ENCODE results near the gene TMEM259. TPM values are rescaled to one million over a fixed set of nuclear protein-coding genes. Genes with fewer than 3 reads are reported as not detected.

Gene TMEM259
- total RNA-seq, 2 experiments from 2014 or later = 172 to 212 TPM

DNA sequence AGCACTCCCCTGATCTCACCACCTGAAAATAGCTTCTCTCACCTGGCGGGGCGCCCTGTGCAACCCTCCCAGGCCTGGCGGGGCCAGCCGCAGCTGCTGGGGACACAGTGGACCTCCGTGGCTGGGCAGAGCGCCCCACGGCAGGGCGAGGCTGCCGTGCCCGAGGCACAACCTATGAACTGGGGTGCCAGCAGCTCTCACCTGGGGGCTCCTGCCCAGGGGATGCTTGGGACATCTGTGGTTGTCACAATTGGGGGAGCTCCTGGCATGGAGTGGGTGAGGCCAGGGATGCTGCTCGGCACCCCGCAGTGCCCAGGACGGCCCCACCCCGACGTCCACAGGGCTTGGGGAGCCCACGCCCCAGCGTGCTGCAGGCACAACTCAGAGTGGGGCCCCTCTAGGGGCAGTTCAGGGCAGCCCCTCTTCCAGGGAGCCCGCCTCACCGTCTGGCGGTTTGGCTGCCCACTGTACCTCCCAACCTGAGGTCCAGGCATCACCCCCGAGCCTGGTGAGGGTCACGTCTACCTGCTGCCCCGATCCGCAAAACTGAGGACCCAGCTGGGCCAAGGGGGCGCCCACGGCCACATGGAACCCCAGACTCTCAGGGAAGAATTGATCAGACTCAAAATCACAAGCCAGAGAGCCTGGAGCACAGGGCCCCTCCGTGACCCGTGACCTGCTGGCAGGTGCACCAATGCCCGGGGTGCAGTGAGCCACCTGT is 5.7 kb downstream of the TMEM259 start:
- H3K27me3 Mint-ChIP-seq = no peaks in the 10 kb centered on the region
- CTCF ChIA-PET = no interaction called here

DNA sequence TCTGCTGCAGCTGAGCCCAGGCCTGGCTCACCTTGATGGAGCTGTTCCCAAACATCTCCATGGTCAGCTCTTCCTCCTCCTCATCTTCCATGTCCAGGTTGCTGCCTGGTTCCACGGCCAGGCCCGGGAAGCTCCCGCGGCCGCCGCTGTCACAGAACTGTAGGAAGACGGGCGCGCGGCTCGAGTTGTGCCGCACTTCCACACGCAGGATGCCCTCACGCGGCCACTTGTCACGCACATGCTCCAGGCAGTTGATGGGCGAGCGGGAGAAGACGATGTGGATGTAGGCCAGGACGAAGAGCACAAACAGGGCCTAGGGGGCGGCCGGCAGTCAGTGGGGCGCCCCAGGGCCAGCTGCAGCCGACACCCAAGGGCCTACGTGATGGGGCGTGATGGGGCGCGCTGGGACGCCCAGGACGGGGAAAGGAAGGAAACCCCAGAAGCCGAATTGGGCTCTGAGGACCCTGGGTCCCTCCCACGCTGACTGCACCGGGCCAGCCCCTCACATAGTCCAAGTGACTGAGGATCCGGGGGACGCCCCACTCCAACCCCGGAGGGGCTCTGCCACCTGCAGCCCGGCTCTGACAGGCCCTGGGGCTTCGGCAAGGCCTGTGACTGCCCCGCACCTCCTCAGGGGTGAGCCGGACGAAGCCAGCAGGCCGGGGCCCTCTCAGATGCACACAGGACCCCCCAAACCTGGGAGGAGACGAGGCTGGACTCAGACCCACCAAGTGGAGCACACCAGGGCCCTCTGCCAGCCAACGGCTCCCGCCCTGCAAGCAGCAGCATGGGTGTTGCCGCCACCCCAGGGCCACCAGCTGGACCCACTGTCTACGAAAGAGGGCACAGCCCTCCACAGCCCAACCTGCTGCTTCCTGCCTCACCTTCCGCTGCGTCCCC is 6.5 kb downstream of the TMEM259 start:
- peaks cover 10% of the 10 kb centered on the region for H3K36me3 Mint-ChIP-seq
- H3K27me3 Mint-ChIP-seq = no peaks in the 10 kb centered on the region
- no peak overlapping the region for H3K27ac Mint-ChIP-seq
- DNase-seq (no peak), ATAC-seq (no peak)
- peaks cover 30% of the 10 kb centered on the region for H3K4me1 Mint-ChIP-seq
- H3K9me3 Mint-ChIP-seq (ENCODE audit: low read depth) = no peaks in the 10 kb centered on the region
- no peak overlapping the region for H3K4me3 Mint-ChIP-seq
- CTCF ChIA-PET = interaction anchor here (1.0 kb wide), 1 partner anchor 31 kb away, joined by 3 read pairs; no protein-coding TSS in a partner anchor

More for the DNA sequence above, 5.7 kb downstream of the TMEM259 start:
- DNase-seq = no peak
- no peak overlapping the region for H3K27ac Mint-ChIP-seq
- peaks cover 37% of the 10 kb centered on the region for H3K4me1 Mint-ChIP-seq
- H3K9me3 Mint-ChIP-seq (ENCODE audit: low read depth) = no peaks in the 10 kb centered on the region
- peaks cover 11% of the 10 kb centered on the region for H3K36me3 Mint-ChIP-seq
- no peak overlapping the region for H3K4me3 Mint-ChIP-seq
- ATAC-seq = no peak

- H3K27ac Mint-ChIP-seq = no peak overlapping the region
- no peaks in the 10 kb centered on the region for H3K27me3 Mint-ChIP-seq
- no peak for ATAC-seq
- no peak for DNase-seq
- CTCF ChIA-PET = no interaction called here
- no peaks in the 10 kb centered on the region for H3K9me3 Mint-ChIP-seq (ENCODE audit: low read depth)
- peaks cover 8% of the 10 kb centered on the region for H3K36me3 Mint-ChIP-seq
- H3K4me1 Mint-ChIP-seq = peaks cover 19% of the 10 kb centered on the region
- H3K4me3 Mint-ChIP-seq = no peak overlapping the region
These were observed 7.7 kb downstream of the TMEM259 start for GRCh38 chr19:1013218-1013617.

- H3K4me1 Mint-ChIP-seq = peaks cover 10% of the 10 kb centered on the region
- H3K36me3 Mint-ChIP-seq = peaks cover 8% of the 10 kb centered on the region
- H3K27ac Mint-ChIP-seq = no peak overlapping the region
- H3K9me3 Mint-ChIP-seq (ENCODE audit: low read depth) = no peaks in the 10 kb centered on the region
- H3K27me3 Mint-ChIP-seq = no peaks in the 10 kb centered on the region
- DNase-seq (no peak), ATAC-seq (no peak)
- H3K4me3 Mint-ChIP-seq = no peak overlapping the region
- CTCF ChIA-PET = no interaction called here
These were observed 8.6 kb downstream of the TMEM259 start for GRCh38 chr19:1012334-1012733.

- Mint-ChIP-seq H3K36me3 (peaks cover 6% of the 10 kb centered on the region), H3K4me3 (no peak overlapping the region), H3K27me3 (no peaks in the 10 kb centered on the region), H3K27ac (no peak overlapping the region), H3K4me1 (peaks cover 5% of the 10 kb centered on the region), H3K9me3 (ENCODE audit: low read depth) (no peaks in the 10 kb centered on the region)
- DNase-seq (no peak), ATAC-seq (no peak)
- CTCF ChIA-PET = no interaction called here
These were observed 9.0 kb downstream of the TMEM259 start for GRCh38 chr19:1011831-1012333.

DNA sequence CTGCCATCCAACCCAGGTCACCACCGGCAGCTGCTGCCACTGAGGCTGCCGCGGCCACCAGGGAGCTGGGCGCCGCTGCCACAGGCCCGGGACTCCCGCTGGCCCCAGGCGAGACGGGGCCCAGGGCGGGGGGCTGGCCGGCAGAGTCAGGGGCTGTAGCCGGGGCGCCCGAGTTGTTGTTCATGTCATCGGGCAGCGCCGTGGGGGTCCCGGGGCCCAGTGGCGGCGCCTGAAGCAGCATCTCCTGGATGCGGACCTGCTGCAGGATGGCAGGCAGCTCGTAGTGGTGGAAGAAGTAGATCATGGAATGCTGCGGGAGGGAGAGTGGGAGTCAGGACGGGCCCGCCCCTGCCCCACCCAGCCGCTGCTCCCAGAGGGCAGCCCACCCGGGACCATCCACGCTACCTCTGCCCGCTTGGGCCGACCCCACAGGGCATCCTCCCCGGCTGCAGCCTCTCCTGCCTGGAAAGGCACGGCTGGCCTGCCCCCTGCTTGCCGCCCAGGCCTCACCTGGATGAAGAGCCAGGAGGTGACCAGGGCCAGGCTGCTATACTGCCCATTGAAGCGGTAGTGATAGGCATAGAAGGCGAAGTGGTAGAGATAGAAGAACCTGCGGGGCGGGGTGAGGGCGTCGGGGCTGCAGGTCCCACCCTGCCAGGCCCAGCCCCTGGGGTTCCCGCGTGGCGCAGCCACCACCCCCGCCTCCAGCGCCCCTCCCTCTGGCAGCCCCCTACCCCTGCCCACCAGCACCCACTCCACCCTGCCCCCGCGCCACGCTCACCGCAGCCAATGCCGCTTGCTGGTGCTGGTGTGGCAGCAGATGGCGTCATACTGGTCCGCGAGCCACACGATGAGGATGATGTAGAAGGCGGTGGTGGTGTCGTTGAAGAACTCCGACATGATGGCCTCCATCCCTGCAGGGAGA is 10.1 kb downstream of the TMEM259 start:
- ATAC-seq (no peak), DNase-seq (no peak)
- H3K36me3 Mint-ChIP-seq = peaks cover 4% of the 10 kb centered on the region
- H3K27me3 Mint-ChIP-seq = no peaks in the 10 kb centered on the region
- no peak overlapping the region for H3K27ac Mint-ChIP-seq
- CTCF ChIA-PET = no interaction called here
- H3K9me3 Mint-ChIP-seq (ENCODE audit: low read depth) = no peaks in the 10 kb centered on the region
- H3K4me3 Mint-ChIP-seq = no peak overlapping the region
- H3K4me1 Mint-ChIP-seq = no peaks in the 10 kb centered on the region

DNA sequence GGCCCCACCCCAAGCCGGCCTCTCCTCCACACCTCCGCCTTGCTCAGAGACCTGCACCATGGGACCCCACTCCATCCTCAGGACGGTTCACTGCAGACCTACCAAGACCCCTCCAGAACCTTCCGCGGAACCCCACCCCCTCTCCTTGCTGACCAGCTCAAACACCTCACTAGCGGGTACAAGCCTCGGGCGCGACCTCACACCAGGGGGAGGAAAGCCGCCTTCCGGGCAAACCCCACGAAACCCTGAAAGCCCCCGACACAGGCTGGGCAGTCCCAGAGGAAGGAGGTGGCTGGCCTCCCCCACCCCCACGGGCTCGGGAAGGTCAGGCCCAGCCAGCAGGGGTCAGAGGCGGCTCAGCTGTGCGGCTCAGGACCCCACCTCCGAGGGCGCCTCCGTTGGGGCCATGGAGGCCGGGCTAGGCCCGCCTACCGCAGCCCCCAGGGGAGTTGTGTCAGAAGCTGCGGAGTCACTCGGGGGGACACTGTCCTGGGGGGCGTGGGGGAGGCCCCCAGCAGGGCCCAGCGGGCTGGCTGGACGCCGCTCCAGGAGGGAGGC is 10.9 kb downstream of the TMEM259 start:
- CTCF ChIA-PET = no interaction called here
- no peak overlapping the region for H3K27ac Mint-ChIP-seq
- no peaks in the 10 kb centered on the region for H3K9me3 Mint-ChIP-seq (ENCODE audit: low read depth)
- no peak overlapping the region for H3K4me3 Mint-ChIP-seq
- DNase-seq (no peak), ATAC-seq (no peak)
- H3K4me1 Mint-ChIP-seq = no peaks in the 10 kb centered on the region
- peaks cover 4% of the 10 kb centered on the region for H3K36me3 Mint-ChIP-seq
- H3K27me3 Mint-ChIP-seq = no peaks in the 10 kb centered on the region

DNA sequence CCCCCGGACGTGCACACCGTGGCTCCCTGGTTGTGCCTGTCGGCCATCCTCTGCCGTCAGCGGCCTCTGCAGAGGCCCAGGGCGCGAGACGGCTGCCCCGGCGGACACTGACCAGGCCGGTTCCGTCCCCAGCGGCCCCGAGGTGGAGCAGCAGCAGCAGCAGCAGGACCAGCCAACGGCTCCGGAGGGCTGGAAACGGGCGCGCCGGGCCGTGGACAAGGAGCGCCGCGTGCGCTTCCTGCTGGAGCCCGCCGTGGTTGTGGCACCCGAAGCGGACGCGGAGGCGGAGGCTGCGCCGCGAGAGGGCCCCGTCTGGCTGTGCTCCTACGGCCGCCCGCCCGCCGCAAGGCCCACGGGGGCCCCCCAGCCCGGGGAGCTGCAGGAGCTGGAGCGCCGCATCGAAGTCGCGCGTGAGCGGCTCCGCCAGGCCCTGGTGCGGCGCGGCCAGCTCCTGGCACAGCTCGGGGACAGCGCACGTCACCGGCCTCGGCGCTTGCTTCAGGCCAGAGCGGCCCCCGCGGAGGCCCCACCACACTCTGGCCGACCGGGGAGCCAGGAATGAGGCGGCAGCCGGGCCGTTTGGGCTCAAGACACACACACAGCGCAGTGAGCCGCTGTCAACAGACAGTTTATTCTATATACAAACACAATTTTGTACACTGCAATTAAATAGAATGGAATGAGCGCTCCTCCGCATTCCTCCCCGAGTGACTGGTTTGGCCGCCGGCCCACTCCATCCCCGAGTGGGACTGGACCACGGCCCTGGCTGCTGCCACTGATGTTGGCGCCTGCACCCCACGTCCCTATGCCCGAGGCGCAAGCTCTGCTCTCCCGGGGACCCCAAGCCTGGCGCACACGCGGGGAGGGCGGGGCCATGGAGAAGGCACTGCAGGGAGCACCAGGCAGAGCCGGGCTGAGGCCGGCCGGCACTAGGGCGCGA is 11.6 kb downstream of the TMEM259 start:
- Mint-ChIP-seq H3K4me3 (no peak overlapping the region), H3K36me3 (peaks cover 4% of the 10 kb centered on the region)
- CTCF ChIA-PET = no interaction called here

GRCh38 chr19:1008268-1009040 is 12.5 kb downstream of the TMEM259 start:
- Mint-ChIP-seq H3K27ac (no peak overlapping the region), H3K27me3 (no peaks in the 10 kb centered on the region), H3K4me3 (no peak overlapping the region), H3K4me1 (no peaks in the 10 kb centered on the region), H3K36me3 (peaks cover 4% of the 10 kb centered on the region), H3K9me3 (ENCODE audit: low read depth) (no peaks in the 10 kb centered on the region)
- DNase-seq = no peak
- no peak for ATAC-seq
- CTCF ChIA-PET = no interaction called here

More for the DNA sequence above, 11.6 kb downstream of the TMEM259 start:
- Mint-ChIP-seq H3K4me1 (no peaks in the 10 kb centered on the region), H3K9me3 (ENCODE audit: low read depth) (no peaks in the 10 kb centered on the region), H3K27me3 (no peaks in the 10 kb centered on the region), H3K27ac (no peak overlapping the region)
- no peak for ATAC-seq
- DNase-seq = no peak

DNA sequence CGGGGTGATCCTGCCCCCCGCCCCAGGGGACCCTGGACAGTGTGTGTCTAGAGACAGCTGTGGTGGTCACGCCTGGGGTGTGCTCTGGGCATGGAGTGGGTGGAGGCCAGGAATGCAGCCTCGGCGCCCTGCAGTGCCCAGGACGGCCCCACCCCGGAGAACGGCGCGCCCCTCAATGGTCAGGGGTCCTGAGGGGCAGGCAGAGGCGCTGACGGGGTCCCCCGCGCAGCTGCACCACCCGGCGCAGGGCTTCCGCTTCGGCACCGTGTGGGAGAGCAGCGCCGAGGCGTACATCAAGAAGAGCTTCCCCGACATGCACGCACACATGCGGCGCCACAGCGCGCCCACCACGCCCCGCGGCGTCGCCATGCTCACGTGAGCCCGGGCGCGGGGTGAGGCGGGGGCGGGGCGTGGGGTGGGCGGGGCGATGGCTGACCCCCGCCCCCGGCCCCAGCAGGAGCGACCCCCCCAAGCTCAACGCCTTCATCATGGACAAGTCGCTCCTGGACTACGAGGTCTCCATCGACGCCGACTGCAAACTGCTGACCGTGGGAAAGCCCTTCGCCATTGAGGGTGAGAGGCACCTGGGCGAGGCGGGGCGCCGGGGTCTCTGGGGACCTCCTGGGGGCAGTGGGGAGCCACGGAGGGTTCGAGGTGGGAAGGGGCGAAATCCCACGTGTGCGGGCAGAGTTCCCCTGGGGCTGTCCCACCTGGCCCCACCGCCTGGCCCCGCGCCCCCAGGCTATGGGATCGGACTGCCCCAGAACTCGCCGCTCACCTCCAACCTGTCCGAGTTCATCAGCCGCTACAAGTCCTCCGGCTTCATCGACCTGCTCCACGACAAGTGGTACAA is 13.3 kb downstream of the TMEM259 start:
- no peak overlapping the region for H3K4me3 Mint-ChIP-seq

More for the DNA sequence above, 13.3 kb downstream of the TMEM259 start:
- CTCF ChIA-PET = interaction anchor here (1.0 to 2.3 kb wide), 3 partner anchors 11 to 23 kb away, joined by 3 to 5 read pairs (median 4); partner anchors contain the start of gene WDR18
- ATAC-seq = no peak
- no peak for DNase-seq
- H3K27me3 Mint-ChIP-seq = peaks cover 1% of the 10 kb centered on the region
- peaks cover 4% of the 10 kb centered on the region for H3K36me3 Mint-ChIP-seq
- H3K27ac Mint-ChIP-seq = no peak overlapping the region
- no peaks in the 10 kb centered on the region for H3K9me3 Mint-ChIP-seq (ENCODE audit: low read depth)
- H3K4me1 Mint-ChIP-seq = no peaks in the 10 kb centered on the region
